HepG2 (cell line): ENCODE measurements around the gene POM121.
"Not testable (repeated sequence)": the region's sequence is repeated elsewhere in the genome, so short reads cannot be mapped to it uniquely, and the experiment has no call there.

ENCODE experiments used
- ELF1 ChIP-seq: sonication (generic); formaldehyde crosslinking; IDR thresholded peaks from 2 replicates; pipeline ENCODE4 v1.4.0; 2020; ENCODE audit warnings: missing genetic modification reagents
- GABPA ChIP-seq, 2 experiments: IDR thresholded peaks; 2 replicates each; pipeline ENCODE4 v1.6.1; 2011 to 2016; ENCODE audit warnings: low read depth in 2 of 2, low read length in 1 of 2, missing biosample characterization in 1 of 2, missing genetic modification characterization in 1 of 2
- HDAC6 ChIP-seq: fragments of 200-600 bp; sonication (generic); IDR thresholded peaks from 2 replicates; pipeline ENCODE4 v1.7.0; 2017; ENCODE audit warnings: mild to moderate bottlenecking, antibody characterized with exemption, low read length, low read depth
- KLF16 ChIP-seq, 2 experiments: sonication (generic) in 1 of 2; formaldehyde crosslinking in 1 of 2; IDR thresholded peaks; 2 replicates each; pipeline versions ENCODE4 v1.6.1 to v1.8.0; 2016 to 2023; ENCODE audit warnings: missing genetic modification reagents in 2 of 2, missing compliant biosample characterization in 1 of 2
- MED8 ChIP-seq: sonication (generic); formaldehyde crosslinking; IDR thresholded peaks from 2 replicates; pipeline ENCODE4 v1.8.1; 2023; ENCODE audit warnings: mild to moderate bottlenecking, missing genetic modification reagents; ENCODE audit not compliant: insufficient replicate concordance
- MTERF4 ChIP-seq: sonication (generic); formaldehyde crosslinking; IDR thresholded peaks from 2 replicates; pipeline ENCODE4 v1.8.0; 2023; ENCODE audit warnings: mild to moderate bottlenecking, missing genetic modification reagents
- NFYB ChIP-seq: sonication (generic); formaldehyde crosslinking; IDR thresholded peaks from 2 replicates; pipeline ENCODE4 v1.4.0; 2020; ENCODE audit warnings: missing genetic modification reagents
- TCF7L2 ChIP-seq: IDR thresholded peaks from 2 replicates; pipeline ENCODE4 v1.6.1; 2011; ENCODE audit warnings: mild to moderate bottlenecking, low read depth, low read length, moderate library complexity
- ZNF740 ChIP-seq: sonication (generic); formaldehyde crosslinking; IDR thresholded peaks from 2 replicates; pipeline ENCODE4 v1.4.0; 2020; ENCODE audit warnings: missing genetic modification reagents
- TF ChIP-seq, protein P1 (sequence below): IDR thresholded peaks from 2 replicates; pipeline ENCODE4 v1.6.1; 2012; ENCODE audit warnings: inconsistent platforms

GRCh38 chr7:72904740-72905139 is 20.2 kb upstream of the POM121 start:
- TF ChIP-seq MED8 (CRISPR knock-in tag); GABPA (IDR thresholded peaks at IDR 0.05; ENCODE audit: low read depth, low read length); GABPA (CRISPR knock-in tag; IDR thresholded peaks at IDR 0.05; ENCODE audit: low read depth); ZNF740; KLF16 (CRISPR knock-in tag; IDR thresholded peaks at IDR 0.05); ELF1 (CRISPR knock-in tag); HDAC6; NFYB (CRISPR knock-in tag); TCF7L2; MTERF4 (CRISPR knock-in tag): not testable (repeated sequence)
- TF ChIP-seq, protein P1, sequence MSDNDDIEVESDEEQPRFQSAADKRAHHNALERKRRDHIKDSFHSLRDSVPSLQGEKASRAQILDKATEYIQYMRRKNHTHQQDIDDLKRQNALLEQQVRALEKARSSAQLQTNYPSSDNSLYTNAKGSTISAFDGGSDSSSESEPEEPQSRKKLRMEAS, result not testable (repeated sequence)
